MM.1S (cell line): ENCODE data around the gene DCAF15.

Experiments
- DNase-seq: peaks from one replicate; pipeline ENCODE4 v3.0.0-alpha.2; 2015
- H2AFZ ChIP-seq: fragments of 300-600 bp; sonication (generic); 2 replicates; pipeline ENCODE4 v1.6.0; 2016; ENCODE audit warnings: antibody characterized with exemption, low read length
- H3F3A ChIP-seq: fragments of 300-600 bp; sonication (generic); 2 replicates; pipeline ENCODE4 v1.6.1; 2016; ENCODE audit warnings: mild to moderate bottlenecking, antibody characterized with exemption, low read length, moderate library complexity, mixed read lengths; ENCODE audit not compliant: insufficient read depth
- H3K27ac ChIP-seq: fragments of 300-600 bp; sonication (generic); 2 replicates; pipeline ENCODE4 v1.5.1; 2016; ENCODE audit warnings: mild to moderate bottlenecking, low read length
- H3K27me3 ChIP-seq: fragments of 300-600 bp; sonication (generic); replicated peaks from 2 replicates; pipeline ENCODE4 v1.6.0; 2016; ENCODE audit warnings: low read length; ENCODE audit not compliant: insufficient read depth
- H3K36me3 ChIP-seq: fragments of 300-600 bp; sonication (generic); replicated peaks from 2 replicates; pipeline ENCODE4 v1.6.1; 2016; ENCODE audit warnings: mild to moderate bottlenecking, low read length, mixed read lengths; ENCODE audit not compliant: insufficient read depth
- H3K4me1 ChIP-seq: fragments of 300-600 bp; sonication (generic); 2 replicates; pipeline ENCODE4 v1.6.1; 2016; ENCODE audit warnings: low read length, mixed read lengths
- H3K4me2 ChIP-seq: fragments of 300-600 bp; sonication (generic); 2 replicates; pipeline ENCODE4 v1.6.0; 2016; ENCODE audit warnings: low read depth, low read length
- H3K4me3 ChIP-seq: fragments of 300-600 bp; sonication (generic); 2 replicates; pipeline ENCODE4 v1.5.1; 2016; ENCODE audit warnings: low read length, mixed read lengths
- H3K79me2 ChIP-seq: fragments of 300-600 bp; sonication (generic); 2 replicates; pipeline ENCODE4 v1.6.1; 2016; ENCODE audit warnings: mixed run types, low read length, mixed read lengths
- H3K9ac ChIP-seq: fragments of 300-600 bp; sonication (generic); 2 replicates; pipeline ENCODE4 v1.6.1; 2016; ENCODE audit warnings: low read length, mixed read lengths
- H3K9me2 ChIP-seq: fragments of 300-600 bp; sonication (generic); replicated peaks from 2 replicates; pipeline ENCODE4 v1.6.1; 2016; ENCODE audit warnings: mild to moderate bottlenecking, low read length, mixed read lengths; ENCODE audit not compliant: insufficient read depth
- H3K9me3 ChIP-seq: fragments of 300-600 bp; sonication (generic); replicated peaks from 2 replicates; pipeline ENCODE4 v1.6.1; 2016; ENCODE audit warnings: mild to moderate bottlenecking, low read length, mixed read lengths; ENCODE audit not compliant: insufficient read depth
- H4K20me1 ChIP-seq: fragments of 300-600 bp; sonication (generic); 2 replicates; pipeline ENCODE4 v1.6.1; 2016; ENCODE audit warnings: mild to moderate bottlenecking, low read length, moderate library complexity, mixed read lengths; ENCODE audit not compliant: insufficient read depth
- EZH2 ChIP-seq: fragments of 300-600 bp; sonication (generic); optimal IDR thresholded peaks from 2 replicates; pipeline ENCODE3; 2017; ENCODE audit warnings: low read depth, mild to moderate bottlenecking, antibody characterized with exemption, low read length, mixed read lengths
- EZH2phosphoT487 ChIP-seq: fragments of 300-600 bp; sonication (generic); IDR thresholded peaks from 2 replicates; pipeline ENCODE4 v1.6.1; 2018; ENCODE audit warnings: antibody characterized with exemption, low read length
- TF ChIP-seq, protein P1 (sequence below): fragments of 300-600 bp; sonication (generic); IDR thresholded peaks from 2 replicates; pipeline ENCODE4 v1.5.1; 2016; ENCODE audit warnings: antibody characterized with exemption, low read length, mixed read lengths

The DCAF15 gene

GRCh38 chr19:13984186-13984585 is 31.9 kb downstream of the DCAF15 start:
- no peaks in the 10 kb centered on the region for H4K20me1 ChIP-seq
- no peak overlapping the region for H3K4me2 ChIP-seq
- no peaks in the 10 kb centered on the region for H3K36me3 ChIP-seq
- no peak for DNase-seq
- H3K9me2 ChIP-seq = no peaks in the 10 kb centered on the region
- H3K9ac ChIP-seq = no peak overlapping the region
- H3K4me3 ChIP-seq = no peak overlapping the region
- no peak overlapping the region for H2AFZ ChIP-seq
- TF ChIP-seq, protein P1, sequence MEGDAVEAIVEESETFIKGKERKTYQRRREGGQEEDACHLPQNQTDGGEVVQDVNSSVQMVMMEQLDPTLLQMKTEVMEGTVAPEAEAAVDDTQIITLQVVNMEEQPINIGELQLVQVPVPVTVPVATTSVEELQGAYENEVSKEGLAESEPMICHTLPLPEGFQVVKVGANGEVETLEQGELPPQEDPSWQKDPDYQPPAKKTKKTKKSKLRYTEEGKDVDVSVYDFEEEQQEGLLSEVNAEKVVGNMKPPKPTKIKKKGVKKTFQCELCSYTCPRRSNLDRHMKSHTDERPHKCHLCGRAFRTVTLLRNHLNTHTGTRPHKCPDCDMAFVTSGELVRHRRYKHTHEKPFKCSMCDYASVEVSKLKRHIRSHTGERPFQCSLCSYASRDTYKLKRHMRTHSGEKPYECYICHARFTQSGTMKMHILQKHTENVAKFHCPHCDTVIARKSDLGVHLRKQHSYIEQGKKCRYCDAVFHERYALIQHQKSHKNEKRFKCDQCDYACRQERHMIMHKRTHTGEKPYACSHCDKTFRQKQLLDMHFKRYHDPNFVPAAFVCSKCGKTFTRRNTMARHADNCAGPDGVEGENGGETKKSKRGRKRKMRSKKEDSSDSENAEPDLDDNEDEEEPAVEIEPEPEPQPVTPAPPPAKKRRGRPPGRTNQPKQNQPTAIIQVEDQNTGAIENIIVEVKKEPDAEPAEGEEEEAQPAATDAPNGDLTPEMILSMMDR = no peak
- TF ChIP-seq EZH2phosphoT487 (no peak), EZH2 (no peak)
- no peaks in the 10 kb centered on the region for H3K27me3 ChIP-seq
- H3K9me3 ChIP-seq = no peaks in the 10 kb centered on the region
- peaks cover 18% of the 10 kb centered on the region for H3F3A ChIP-seq
- H3K27ac ChIP-seq = no peak overlapping the region
- H3K79me2 ChIP-seq = no peaks in the 10 kb centered on the region
- H3K4me1 ChIP-seq = peaks cover 22% of the 10 kb centered on the region

- Histone ChIP-seq H3K4me1 (peaks cover 22% of the 10 kb centered on the region), H4K20me1 (no peaks in the 10 kb centered on the region), H3F3A (peaks cover 18% of the 10 kb centered on the region), H3K4me2 (no peak overlapping the region), H3K79me2 (no peaks in the 10 kb centered on the region), H2AFZ (no peak overlapping the region), H3K9ac (no peak overlapping the region), H3K9me3 (no peaks in the 10 kb centered on the region), H3K36me3 (no peaks in the 10 kb centered on the region), H3K4me3 (no peak overlapping the region), H3K27ac (no peak overlapping the region; the same call in 1 of the 2 replicates), H3K9me2 (no peaks in the 10 kb centered on the region), H3K27me3 (no peaks in the 10 kb centered on the region)
- TF ChIP-seq EZH2phosphoT487 = no peak
- TF ChIP-seq EZH2 = no peak
- TF ChIP-seq, protein P1 = no peak
- no peak for DNase-seq
These were observed 32.8 kb downstream of the DCAF15 start for GRCh38 chr19:13984875-13985741.

DNA sequence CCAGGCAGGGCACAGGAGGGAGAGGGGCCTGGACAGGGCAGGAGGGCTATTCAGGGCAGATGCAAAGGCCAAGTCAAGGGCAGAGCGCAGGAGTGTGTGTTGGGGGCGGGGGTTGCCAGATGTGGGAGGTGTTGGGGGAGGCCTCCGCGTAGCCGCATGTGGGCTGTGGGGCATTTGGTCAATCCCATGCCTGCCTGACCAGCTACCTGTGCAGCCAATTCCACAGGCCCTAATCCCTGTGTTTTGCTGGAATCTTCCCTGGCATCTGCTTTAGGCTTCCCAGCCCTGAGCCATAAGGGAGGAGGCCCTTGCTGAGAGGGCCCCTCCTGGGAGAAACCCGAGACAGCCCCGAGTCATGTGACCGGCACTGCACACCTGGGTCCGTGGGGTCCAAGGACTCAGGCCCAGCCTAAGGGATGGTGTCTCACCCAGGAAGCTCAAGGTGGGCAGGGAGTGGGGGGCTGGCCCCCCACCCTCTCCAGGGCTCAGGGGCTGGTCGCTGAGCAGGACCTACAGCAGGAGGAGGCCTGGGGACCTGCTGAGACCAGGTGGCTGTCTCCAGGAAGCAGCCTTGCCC is 33.5 kb downstream of the DCAF15 start:
- peaks cover 18% of the 10 kb centered on the region for H3F3A ChIP-seq
- peak overlapping the region; percentile 90 for H3K27ac ChIP-seq
- H2AFZ ChIP-seq = peak overlapping the region; percentile 89
- H3K27me3 ChIP-seq = no peaks in the 10 kb centered on the region
- H3K4me3 ChIP-seq = peak overlapping the region; percentile 55
- H3K4me2 ChIP-seq = peak overlapping the region; percentile 95
- H4K20me1 ChIP-seq = no peaks in the 10 kb centered on the region
- H3K9ac ChIP-seq = peak overlapping the region; percentile 81
- H3K4me1 ChIP-seq = peaks cover 22% of the 10 kb centered on the region
- no peaks in the 10 kb centered on the region for H3K9me3 ChIP-seq
- no peaks in the 10 kb centered on the region for H3K9me2 ChIP-seq
- DNase-seq = peak; percentile 35
- no peaks in the 10 kb centered on the region for H3K79me2 ChIP-seq
- H3K36me3 ChIP-seq = no peaks in the 10 kb centered on the region
- TF ChIP-seq EZH2 (no peak), EZH2phosphoT487 (no peak)
- TF ChIP-seq, protein P1 = no peak
